Effector memory CD4-positive, alpha-beta T cell (primary cell): ENCODE measurements around the gene S100A11.
"Not testable (repeated sequence)": the region's sequence is repeated elsewhere in the genome, so short reads cannot be mapped to it uniquely, and the experiment has no call there.

ENCODE experiments used
- DNase-seq, 3 donors: peaks; one replicate each; pipeline ENCODE4 v3.0.0-alpha.2; 2020
- H3K27ac ChIP-seq: 2 replicates; pipeline ENCODE4 v1.7.0; 2013; ENCODE audit warnings: mild to moderate bottlenecking, low read length, moderate library complexity; ENCODE audit not compliant: insufficient read depth, poor library complexity, severe bottlenecking
- H3K27me3 ChIP-seq: replicated peaks from 2 replicates; pipeline ENCODE4 v1.7.0; 2013; ENCODE audit warnings: mild to moderate bottlenecking, low read length; ENCODE audit not compliant: insufficient read depth, control insufficient read depth, poor library complexity, severe bottlenecking
- H3K36me3 ChIP-seq: 2 replicates; pipeline ENCODE4 v1.7.0; 2013; ENCODE audit warnings: mild to moderate bottlenecking, low read length, moderate library complexity; ENCODE audit not compliant: control insufficient read depth, insufficient read depth
- H3K4me1 ChIP-seq: 2 replicates; pipeline ENCODE4 v1.7.0; 2013; ENCODE audit warnings: low read length, mild to moderate bottlenecking; ENCODE audit not compliant: control insufficient read depth, insufficient read depth, poor library complexity, severe bottlenecking
- H3K4me3 ChIP-seq: 2 replicates; pipeline ENCODE4 v1.7.0; 2013; ENCODE audit warnings: low read length, low read depth, mild to moderate bottlenecking; ENCODE audit not compliant: insufficient read depth, poor library complexity, severe bottlenecking
- H3K9me3 ChIP-seq: 2 replicates; pipeline ENCODE4 v1.7.0; 2013; ENCODE audit warnings: mild to moderate bottlenecking, low read length, moderate library complexity; ENCODE audit not compliant: control insufficient read depth
- total RNA-seq, 3 donors: gene quantifications; one replicate each; lab custom pipeline; 2026; lab: John Stamatoyannopoulos, UW

Gene S100A11
- total RNA-seq, result 15.2 to 33.7 (median 23.7) reads per million in 3 donors

GRCh38 chr1:152036267-152037216 is at the start of gene S100A11:
TSS of gene S100A11 (minus strand) at chr1:152037004. CDS start at chr1:152036915, 89 bp downstream.
- peak within 1 kb of the TSS; percentile 79 for H3K4me3 ChIP-seq
- H3K9me3 ChIP-seq, result no peaks in the 10 kb centered on the region
- H3K27me3 ChIP-seq, result no peaks in the 10 kb centered on the region
- peak; percentile 58 to 62 (median 60) for DNase-seq
- H3K27ac ChIP-seq, result peak within 1 kb of the TSS; percentile 95
- peaks cover 23% of the 10 kb centered on the region for H3K36me3 ChIP-seq
- H3K4me1 ChIP-seq, result peaks cover 35% of the 10 kb centered on the region

- no peaks in the 10 kb centered on the region for H3K36me3 ChIP-seq
- no peaks in the 10 kb centered on the region for H3K4me1 ChIP-seq
- H3K4me3 ChIP-seq, result no peak overlapping the region
- no peaks in the 10 kb centered on the region for H3K9me3 ChIP-seq
- no peak overlapping the region for H3K27ac ChIP-seq
- no peaks in the 10 kb centered on the region for H3K27me3 ChIP-seq
- DNase-seq, result no peak
Measured at GRCh38 chr1:152084853-152085252, 48.0 kb upstream of the S100A11 start.

GRCh38 chr1:152081026-152081425 is 44.2 kb upstream of the S100A11 start:
- H3K4me3 ChIP-seq, H3K27me3 ChIP-seq, H3K27ac ChIP-seq, H3K9me3 ChIP-seq, H3K36me3 ChIP-seq, H3K4me1 ChIP-seq, DNase-seq: not testable (repeated sequence)

- DNase-seq, H3K4me1 ChIP-seq: not testable (repeated sequence)
Measured at GRCh38 chr1:152080494-152080893, 43.7 kb upstream of the S100A11 start.

GRCh38 chr1:152078831-152079441 is 42.1 kb upstream of the S100A11 start:
- H3K27ac ChIP-seq, result no peak overlapping the region
- no peaks in the 10 kb centered on the region for H3K9me3 ChIP-seq
- no peaks in the 10 kb centered on the region for H3K36me3 ChIP-seq
- no peak overlapping the region for H3K4me3 ChIP-seq
- no peaks in the 10 kb centered on the region for H3K4me1 ChIP-seq
- DNase-seq, result no peak
- no peaks in the 10 kb centered on the region for H3K27me3 ChIP-seq

More at GRCh38 chr1:152080494-152080893, 43.7 kb upstream of the S100A11 start:
- H3K9me3 ChIP-seq, H3K36me3 ChIP-seq, H3K27ac ChIP-seq, H3K4me3 ChIP-seq, H3K27me3 ChIP-seq: not testable (repeated sequence)

- no peaks in the 10 kb centered on the region for H3K36me3 ChIP-seq
- H3K4me1 ChIP-seq, result no peaks in the 10 kb centered on the region
- H3K9me3 ChIP-seq, result no peaks in the 10 kb centered on the region
- H3K27ac ChIP-seq, result no peak overlapping the region
- no peak for DNase-seq
- H3K27me3 ChIP-seq, result peaks cover 3% of the 10 kb centered on the region
- no peak overlapping the region for H3K4me3 ChIP-seq
Measured at GRCh38 chr1:152072311-152072710, 35.5 kb upstream of the S100A11 start.

- DNase-seq, result no peak
- Histone ChIP-seq H3K27ac (no peak overlapping the region), H3K4me3 (no peak overlapping the region), H3K9me3 (no peaks in the 10 kb centered on the region), H3K4me1 (no peaks in the 10 kb centered on the region), H3K27me3 (peaks cover 3% of the 10 kb centered on the region), H3K36me3 (no peaks in the 10 kb centered on the region)
Measured at GRCh38 chr1:152071123-152071522, 34.3 kb upstream of the S100A11 start.

- H3K9me3 ChIP-seq, result no peaks in the 10 kb centered on the region
- no peak overlapping the region for H3K4me3 ChIP-seq
- peaks cover 7% of the 10 kb centered on the region for H3K27me3 ChIP-seq
- no peaks in the 10 kb centered on the region for H3K36me3 ChIP-seq
- no peak for DNase-seq
- no peaks in the 10 kb centered on the region for H3K4me1 ChIP-seq
- no peak overlapping the region for H3K27ac ChIP-seq
Measured at GRCh38 chr1:152067929-152068328, 31.1 kb upstream of the S100A11 start.

- Histone ChIP-seq H3K9me3 (no peaks in the 10 kb centered on the region), H3K36me3 (no peaks in the 10 kb centered on the region), H3K4me1 (no peaks in the 10 kb centered on the region), H3K27me3 (peaks cover 7% of the 10 kb centered on the region), H3K4me3 (no peak overlapping the region), H3K27ac (no peak overlapping the region)
- no peak for DNase-seq
Measured at GRCh38 chr1:152067150-152067549, 30.3 kb upstream of the S100A11 start.

GRCh38 chr1:152061952-152062351 is 25.1 kb upstream of the S100A11 start:
- H3K27me3 ChIP-seq, result peaks cover 4% of the 10 kb centered on the region
- H3K36me3 ChIP-seq, result no peaks in the 10 kb centered on the region
- no peak overlapping the region for H3K27ac ChIP-seq
- H3K9me3 ChIP-seq, result no peaks in the 10 kb centered on the region
- no peaks in the 10 kb centered on the region for H3K4me1 ChIP-seq
- no peak overlapping the region for H3K4me3 ChIP-seq
- DNase-seq, result no peak
